GM12873 (cell line): Measurements from ENCODE around the gene LGALS3BP.

Experiments used
- CTCF ChIP-seq: IDR thresholded peaks from 2 replicates; pipeline ENCODE4 v1.5.1; 2012; ENCODE audit warnings: low read depth, mild to moderate bottlenecking, moderate library complexity, low read length, control low read depth; ENCODE audit not compliant: insufficient read depth; ENCODE audit errors: missing control alignments

LGALS3BP gene

GRCh38 chr17:78999056-78999768, 19.5 kb upstream of the LGALS3BP start:
- no peak for TF ChIP-seq CTCF

- no peak for TF ChIP-seq CTCF
Observed at GRCh38 chr17:78998311-78999055, 18.8 kb upstream of the LGALS3BP start.

- TF ChIP-seq CTCF = no peak
Observed at GRCh38 chr17:78997881-78998280, 18.2 kb upstream of the LGALS3BP start.

- TF ChIP-seq CTCF = no peak
Observed at GRCh38 chr17:78997231-78997741, 17.6 kb upstream of the LGALS3BP start.

GRCh38 chr17:78996781-78997201, 17.1 kb upstream of the LGALS3BP start:
- TF ChIP-seq CTCF = no peak

GRCh38 chr17:78995761-78996451, 16.2 kb upstream of the LGALS3BP start:
- no peak for TF ChIP-seq CTCF
